AG04449 (cell line): Measurements from ENCODE around the gene STK11.

Source experiments
- CTCF ChIA-PET: fragments of 350-600 bp; formaldehyde crosslinking; extraction: SDS; loops from one replicate; lab custom pipeline; 2021; ENCODE audit warnings: antibody characterized with exemption; lab: Yijun Ruan, JAX
- POLR2A ChIA-PET: fragments of 400-600, 350-600 bp; formaldehyde crosslinking; extraction: SDS; loops from one replicate; lab custom pipeline; 2020; ENCODE audit warnings: antibody characterized with exemption, inconsistent platforms; lab: Yijun Ruan, JAX
- DNase-seq: peaks from one replicate; pipeline ENCODE4 v3.0.0-alpha.2; 2010; ENCODE audit warnings: low read depth, low spot score
- H3K4me3 ChIP-seq: 2 replicates; pipeline ENCODE4 v1.5.1; 2011; ENCODE audit warnings: low read depth, mild to moderate bottlenecking, control low read depth, low read length
- CTCF ChIP-seq: IDR thresholded peaks from one replicate; pipeline ENCODE4 v1.5.1; 2011; ENCODE audit warnings: mild to moderate bottlenecking, moderate library complexity, low read length, control low read depth, inconsistent platforms; ENCODE audit not compliant: insufficient read depth; ENCODE audit errors: missing control alignments

The STK11 gene

GRCh38 chr19:1169921-1170885, 35.4 kb upstream of the STK11 start:
- ChIA-PET POLR2A (no interaction called here), CTCF (no interaction called here)
- no peak overlapping the region for H3K4me3 ChIP-seq
- no peak for DNase-seq
- no peak for TF ChIP-seq CTCF

- POLR2A ChIA-PET: interaction anchor here (0.6 kb wide), 1 partner anchor 68 kb away, joined by 3 read pairs; no protein-coding TSS in a partner anchor
Measured at GRCh38 chr19:1170938-1171754, 34.4 kb upstream of the STK11 start.

DNA sequence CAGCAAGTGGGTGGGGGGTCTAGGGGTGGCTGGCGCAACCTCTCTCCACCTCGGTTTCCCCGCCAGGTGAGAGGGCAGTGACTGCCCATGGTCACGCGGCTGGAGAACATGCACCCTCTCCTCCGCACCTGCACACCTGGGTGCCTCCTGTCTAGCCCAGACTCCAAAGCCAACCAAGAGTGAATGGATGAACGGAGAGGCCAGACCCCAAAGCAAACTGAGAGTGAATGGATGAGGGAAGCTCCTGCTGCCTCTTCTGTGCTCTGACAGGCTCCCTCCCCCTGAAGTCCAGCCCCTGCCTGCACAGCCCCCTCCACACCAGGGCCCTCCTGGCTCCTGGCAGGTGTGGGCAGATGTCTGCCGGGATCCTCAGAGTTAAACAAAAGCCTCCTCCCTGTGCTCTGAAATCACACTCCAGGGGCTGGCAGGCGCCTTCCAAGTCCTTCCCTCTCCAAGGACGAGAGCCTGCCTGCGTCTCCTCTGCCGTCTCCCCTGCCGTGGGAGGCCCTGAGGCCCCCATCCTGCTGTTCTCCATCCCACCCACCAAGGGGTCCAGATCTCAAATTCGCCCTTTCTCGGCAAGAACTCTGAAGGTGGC, 33.7 kb upstream of the STK11 start:
- ChIA-PET POLR2A (interaction anchor here (0.6 kb wide), 1 partner anchor 69 kb away, joined by 3 read pairs; no protein-coding TSS in a partner anchor), CTCF (no interaction called here)
- H3K4me3 ChIP-seq: peak overlapping the region; percentile 91
- no peak for DNase-seq
- no peak for TF ChIP-seq CTCF

More at GRCh38 chr19:1170938-1171754, 34.4 kb upstream of the STK11 start:
- no peak for TF ChIP-seq CTCF
- CTCF ChIA-PET: no interaction called here
- no peak for DNase-seq
- H3K4me3 ChIP-seq: peak overlapping the region; percentile 21

DNA sequence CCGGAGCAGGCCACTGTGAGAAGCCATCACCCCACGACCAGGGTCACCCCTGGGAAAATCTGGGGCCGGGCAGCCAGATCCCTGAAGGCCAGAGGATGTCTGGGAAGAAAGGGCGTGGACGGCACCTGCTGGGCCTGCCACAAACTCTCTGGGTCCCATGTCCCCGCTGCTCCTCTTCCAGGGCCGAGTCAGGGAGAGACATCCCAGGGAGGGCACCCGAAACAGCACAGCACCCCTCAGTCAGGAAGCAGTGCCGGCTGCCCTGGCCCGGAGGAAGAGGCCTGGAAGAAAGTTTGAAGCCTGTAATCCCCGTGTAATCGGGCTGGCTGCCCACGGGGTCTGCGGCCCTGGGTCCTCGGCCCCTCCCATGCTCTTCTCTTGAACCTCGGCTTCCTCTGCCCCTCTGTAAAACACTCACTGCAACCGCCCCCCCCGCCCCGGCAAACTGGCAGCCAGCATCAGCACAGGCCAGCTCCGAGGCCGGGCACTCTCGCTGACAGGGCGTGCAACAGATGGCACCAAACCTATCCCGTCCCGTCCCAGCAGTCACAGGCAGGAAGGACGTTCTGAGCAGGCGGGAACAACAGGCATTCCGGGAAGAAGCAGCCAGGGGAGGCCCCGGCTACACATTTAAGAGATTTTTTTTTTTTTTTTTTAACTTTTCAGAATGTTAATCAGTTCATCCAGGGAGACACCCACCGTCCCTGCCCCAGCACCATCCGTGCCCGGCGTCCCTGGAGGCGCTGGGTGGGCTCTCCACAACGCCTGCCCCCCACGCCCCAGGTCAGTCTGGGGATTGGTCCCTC, 33.0 kb upstream of the STK11 start:
- ChIA-PET CTCF (no interaction called here), POLR2A (no interaction called here)
- no peak for DNase-seq
- no peak for TF ChIP-seq CTCF
- H3K4me3 ChIP-seq: peak overlapping the region; percentile 91

GRCh38 chr19:1173159-1173844, 32.3 kb upstream of the STK11 start:
- CTCF ChIA-PET: no interaction called here
- POLR2A ChIA-PET: interaction anchor here (0.7 kb wide), 1 partner anchor 34 kb away, joined by 3 read pairs; no protein-coding TSS in a partner anchor
- TF ChIP-seq CTCF: no peak

More at GRCh38 chr19:1173159-1173844, 32.3 kb upstream of the STK11 start:
- peak overlapping the region; percentile 91 for H3K4me3 ChIP-seq
- no peak for DNase-seq
